HG02973 (cell line): ENCODE results near the gene PHPT1.

Source experiments
- ATAC-seq: cut with Tn5 transposase; IDR thresholded peaks from one replicate; pipeline ENCODE4 v1.9.1; 2021; ENCODE audit warnings: moderate library complexity; ENCODE audit not compliant: unreplicated experiment

PHPT1 gene

GRCh38 chr9:136847826-136848392 is 1.3 kb upstream of the PHPT1 start:
- ATAC-seq = no peak

- no peak for ATAC-seq
These were observed 694 bp upstream of the PHPT1 start for GRCh38 chr9:136848393-136849037.

- ATAC-seq = no peak
These were observed 1.0 kb downstream of the PHPT1 start for GRCh38 chr9:136849960-136850865.

GRCh38 chr9:136850866-136851775 is 1.9 kb downstream of the PHPT1 start:
- ATAC-seq = no peak

- ATAC-seq = no peak
These were observed 2.9 kb downstream of the PHPT1 start, which contains the start of gene MAMDC4 for GRCh38 chr9:136851941-136852663. Gene MAMDC4, plus strand, starts transcription at chr9:136852346. Its CDS starts 71 bp downstream, at chr9:136852417.

GRCh38 chr9:136852664-136853595 is 3.7 kb downstream of the PHPT1 start:
- ATAC-seq = no peak

GRCh38 chr9:136853596-136854112 is 4.4 kb downstream of the PHPT1 start:
- no peak for ATAC-seq

- ATAC-seq = no peak
These were observed 5.1 kb downstream of the PHPT1 start for GRCh38 chr9:136854113-136854841.

GRCh38 chr9:136854842-136855460 is 5.7 kb downstream of the PHPT1 start:
- no peak for ATAC-seq

GRCh38 chr9:136855461-136856078 is 6.4 kb downstream of the PHPT1 start:
- ATAC-seq = no peak

GRCh38 chr9:136856079-136856476 is 6.9 kb downstream of the PHPT1 start:
- ATAC-seq = no peak

GRCh38 chr9:136856541-136857141 is 7.4 kb downstream of the PHPT1 start:
- ATAC-seq = no peak

- no peak for ATAC-seq
These were observed 8.0 kb downstream of the PHPT1 start for GRCh38 chr9:136857166-136857565.

- no peak for ATAC-seq
These were observed 8.6 kb downstream of the PHPT1 start for GRCh38 chr9:136857581-136858412.

- ATAC-seq = no peak
These were observed 9.2 kb downstream of the PHPT1 start for GRCh38 chr9:136858452-136858843.
